Stimulated activated effector memory CD8-positive, alpha-beta T cell treated with anti-CD3 and anti-CD28 coated beads, Interleukin-12 subunit alpha, Interleukin-12 subunit beta, amount 100 ng/mL, for 72 hours (primary cell): ENCODE measurements around the gene SCNN1A.

Source experiments
- ATAC-seq: fragments of 150-1000 bp; cut with Tn5 transposase; 2 replicates; pipeline ENCODE4 v1.10.0; 2021
- DNase-seq, 2 donors: peaks; one replicate each; pipeline ENCODE4 v3.0.0; 2021 to 2022; ENCODE audit warnings: low spot score in 2 of 2
- H3K27ac Mint-ChIP-seq: one replicate; pipeline ENCODE4 v1.8.0; 2022; ENCODE audit warnings: mild to moderate bottlenecking, mixed read lengths
- H3K36me3 Mint-ChIP-seq: one replicate; pipeline ENCODE4 v1.8.0; 2022; ENCODE audit warnings: mild to moderate bottlenecking, mixed read lengths
- H3K4me1 Mint-ChIP-seq: one replicate; pipeline ENCODE4 v1.8.0; 2022; ENCODE audit warnings: mixed read lengths
- H3K4me3 Mint-ChIP-seq: one replicate; pipeline ENCODE4 v1.8.0; 2022; ENCODE audit warnings: mild to moderate bottlenecking, mixed read lengths
- H3K9me3 Mint-ChIP-seq: one replicate; pipeline ENCODE4 v1.8.0; 2022; ENCODE audit warnings: mixed read lengths

The SCNN1A gene

GRCh38 chr12:6327229-6328041 is 47.9 kb downstream of the SCNN1A start:
- no peaks in the 10 kb centered on the region for H3K9me3 Mint-ChIP-seq
- H3K36me3 Mint-ChIP-seq, result peaks cover 83% of the 10 kb centered on the region
- no peak overlapping the region for H3K4me3 Mint-ChIP-seq
- DNase-seq (no peak), ATAC-seq (no peak)
- H3K27ac Mint-ChIP-seq, result peak overlapping the region; percentile 63
- H3K4me1 Mint-ChIP-seq, result peaks cover 46% of the 10 kb centered on the region

- H3K9me3 Mint-ChIP-seq, result no peaks in the 10 kb centered on the region
- H3K36me3 Mint-ChIP-seq, result peaks cover 75% of the 10 kb centered on the region
- peak overlapping the region; percentile 95 for H3K27ac Mint-ChIP-seq
- no peak overlapping the region for H3K4me3 Mint-ChIP-seq
- DNase-seq, result no peak
- ATAC-seq, result peak; percentile 52
- H3K4me1 Mint-ChIP-seq, result peaks cover 52% of the 10 kb centered on the region
These were observed 48.8 kb downstream of the SCNN1A start for GRCh38 chr12:6326316-6327228.

GRCh38 chr12:6324936-6325750 is 50.2 kb downstream of the SCNN1A start:
- Mint-ChIP-seq H3K4me3 (peak overlapping the region; percentile 72), H3K36me3 (peaks cover 65% of the 10 kb centered on the region), H3K4me1 (peaks cover 47% of the 10 kb centered on the region), H3K27ac (peak overlapping the region; percentile 95), H3K9me3 (no peaks in the 10 kb centered on the region)
- DNase-seq (no peak), ATAC-seq (no peak)

GRCh38 chr12:6323995-6324711 is 51.2 kb downstream of the SCNN1A start:
- peaks cover 60% of the 10 kb centered on the region for H3K36me3 Mint-ChIP-seq
- peaks cover 47% of the 10 kb centered on the region for H3K4me1 Mint-ChIP-seq
- H3K4me3 Mint-ChIP-seq, result peak overlapping the region; percentile 72
- ATAC-seq, result no peak
- peak overlapping the region; percentile 95 for H3K27ac Mint-ChIP-seq
- H3K9me3 Mint-ChIP-seq, result no peaks in the 10 kb centered on the region
- no peak for DNase-seq

- Mint-ChIP-seq H3K4me1 (peaks cover 53% of the 10 kb centered on the region), H3K9me3 (no peaks in the 10 kb centered on the region), H3K36me3 (peaks cover 59% of the 10 kb centered on the region), H3K4me3 (peak overlapping the region; percentile 72), H3K27ac (peak overlapping the region; percentile 95)
- DNase-seq (peak in 1 of 2 donors; percentile 72), ATAC-seq (peak; percentile 81)
These were observed 51.9 kb downstream of the SCNN1A start for GRCh38 chr12:6323340-6323994.

- H3K4me1 Mint-ChIP-seq, result peaks cover 58% of the 10 kb centered on the region
- H3K9me3 Mint-ChIP-seq, result no peaks in the 10 kb centered on the region
- ATAC-seq, result no peak
These were observed 52.4 kb downstream of the SCNN1A start for GRCh38 chr12:6322969-6323339.

GRCh38 chr12:6322352-6322751 is 53.0 kb downstream of the SCNN1A start:
- DNase-seq (no peak), ATAC-seq (no peak)
- Mint-ChIP-seq H3K36me3 (peaks cover 60% of the 10 kb centered on the region), H3K27ac (peak overlapping the region; percentile 95), H3K4me3 (peak overlapping the region; percentile 72), H3K9me3 (no peaks in the 10 kb centered on the region), H3K4me1 (peaks cover 64% of the 10 kb centered on the region)

More at GRCh38 chr12:6322969-6323339, 52.4 kb downstream of the SCNN1A start:
- H3K4me3 Mint-ChIP-seq, result peak overlapping the region; percentile 72
- peaks cover 59% of the 10 kb centered on the region for H3K36me3 Mint-ChIP-seq
- DNase-seq, result no peak
- peak overlapping the region; percentile 95 for H3K27ac Mint-ChIP-seq

- peaks cover 55% of the 10 kb centered on the region for H3K36me3 Mint-ChIP-seq
- ATAC-seq, result no peak
- no peak for DNase-seq
- peaks cover 67% of the 10 kb centered on the region for H3K4me1 Mint-ChIP-seq
- H3K27ac Mint-ChIP-seq, result peak overlapping the region; percentile 95
- H3K9me3 Mint-ChIP-seq, result no peaks in the 10 kb centered on the region
- H3K4me3 Mint-ChIP-seq, result no peak overlapping the region
These were observed 53.5 kb downstream of the SCNN1A start for GRCh38 chr12:6321905-6322304.

GRCh38 chr12:6319446-6319845 is 55.9 kb downstream of the SCNN1A start:
- H3K4me3 Mint-ChIP-seq, result no peak overlapping the region
- DNase-seq (no peak), ATAC-seq (no peak)
- peak overlapping the region; percentile 49 for H3K27ac Mint-ChIP-seq
- peaks cover 34% of the 10 kb centered on the region for H3K36me3 Mint-ChIP-seq
- H3K9me3 Mint-ChIP-seq, result no peaks in the 10 kb centered on the region
- peaks cover 50% of the 10 kb centered on the region for H3K4me1 Mint-ChIP-seq

GRCh38 chr12:6318440-6318879 is 56.9 kb downstream of the SCNN1A start:
- H3K27ac Mint-ChIP-seq, result peak overlapping the region; percentile 85
- peaks cover 40% of the 10 kb centered on the region for H3K4me1 Mint-ChIP-seq
- no peaks in the 10 kb centered on the region for H3K9me3 Mint-ChIP-seq
- no peak for DNase-seq
- H3K4me3 Mint-ChIP-seq, result peak overlapping the region; percentile 26
- peaks cover 26% of the 10 kb centered on the region for H3K36me3 Mint-ChIP-seq
- ATAC-seq, result peak; percentile 12

- no peaks in the 10 kb centered on the region for H3K9me3 Mint-ChIP-seq
- DNase-seq (no peak), ATAC-seq (peak; percentile 4)
- H3K4me3 Mint-ChIP-seq, result peak overlapping the region; percentile 26
- peak overlapping the region; percentile 85 for H3K27ac Mint-ChIP-seq
- peaks cover 24% of the 10 kb centered on the region for H3K36me3 Mint-ChIP-seq
- peaks cover 38% of the 10 kb centered on the region for H3K4me1 Mint-ChIP-seq
These were observed 57.5 kb downstream of the SCNN1A start for GRCh38 chr12:6317693-6318439.

- Mint-ChIP-seq H3K36me3 (peaks cover 24% of the 10 kb centered on the region), H3K4me3 (no peak overlapping the region), H3K4me1 (peaks cover 40% of the 10 kb centered on the region), H3K27ac (peak overlapping the region; percentile 85), H3K9me3 (no peaks in the 10 kb centered on the region)
- ATAC-seq, result peak; percentile 12
- DNase-seq, result no peak
These were observed 58.3 kb downstream of the SCNN1A start for GRCh38 chr12:6316921-6317692.
